Activated CD8-positive, alpha-beta memory T cell treated with anti-CD3 and anti-CD28 coated beads, Interleukin-2, amount 50 U/mL, for 24 hours (primary cell): ENCODE results near the gene MMP27.
"Not testable (repeated sequence)": the region's sequence is repeated elsewhere in the genome, so short reads cannot be mapped to it uniquely, and the experiment has no call there.

Source experiments
- DNase-seq: peaks from one replicate; pipeline ENCODE4 v3.0.0-alpha.2; 2020; ENCODE audit errors: extremely low read depth

Gene MMP27

GRCh38 chr11:102705626-102706025, at the start of gene MMP27:
MMP27 (minus strand) TSS chr11:102705769; CDS start chr11:102705714, 55 bp downstream.
- no peak for DNase-seq

GRCh38 chr11:102753267-102753666, 47.7 kb upstream of the MMP27 start:
- no peak for DNase-seq

GRCh38 chr11:102751673-102752072, 46.1 kb upstream of the MMP27 start:
- no peak for DNase-seq

- no peak for DNase-seq
Measured at GRCh38 chr11:102749101-102749722, 43.6 kb upstream of the MMP27 start.

- not testable (repeated sequence) for DNase-seq
Measured at GRCh38 chr11:102746746-102747578, 41.4 kb upstream of the MMP27 start.

DNA sequence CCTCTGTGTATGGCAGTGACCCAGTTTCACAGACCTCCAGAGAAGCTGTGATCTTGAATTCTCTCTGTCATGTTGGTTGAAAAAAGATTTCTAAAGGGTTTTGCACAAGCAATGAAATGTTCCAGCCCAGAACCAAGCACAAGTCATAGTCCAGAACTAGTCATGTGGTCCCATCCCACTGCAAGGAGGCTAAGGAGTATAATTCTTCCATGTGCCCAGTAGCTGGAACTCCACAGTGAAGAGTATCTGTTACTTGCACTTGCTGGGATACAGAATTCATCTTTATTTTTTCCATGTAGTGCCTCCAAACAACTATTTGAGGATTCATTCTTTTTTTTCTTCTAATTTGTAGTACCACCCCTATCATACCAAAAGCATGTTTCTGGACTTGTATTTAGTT, 29.1 kb upstream of the MMP27 start:
- DNase-seq = no peak

DNA sequence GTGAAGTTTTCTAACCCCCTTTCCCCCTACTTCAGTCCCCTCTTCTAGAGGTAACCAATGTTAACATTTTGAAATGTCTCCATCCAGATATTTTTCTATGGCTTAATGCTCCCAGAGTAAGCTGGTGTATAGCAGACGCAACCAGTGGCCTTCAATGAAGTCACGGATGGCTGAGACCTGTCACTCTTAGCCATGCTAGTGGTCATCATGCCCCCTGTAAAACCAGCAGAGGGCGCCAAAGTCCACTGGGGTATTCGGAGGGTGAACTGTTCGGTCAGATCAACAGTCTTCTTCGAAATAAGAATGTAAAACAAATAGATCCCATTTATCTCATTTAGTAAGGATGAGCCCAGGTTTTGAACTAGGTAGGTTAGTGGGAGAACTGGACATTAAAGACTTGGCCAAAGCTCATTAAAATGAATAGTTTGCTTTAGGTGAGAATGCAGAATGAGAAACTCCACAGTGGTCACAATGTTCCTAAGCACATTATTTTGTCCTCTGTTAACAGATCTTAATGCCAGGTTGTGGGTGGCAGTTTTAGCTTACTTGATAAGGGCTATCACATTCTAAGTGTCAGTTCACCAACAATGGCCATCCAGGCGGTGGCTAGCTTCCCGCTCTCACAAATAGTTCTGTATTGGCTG, 27.8 kb upstream of the MMP27 start:
- no peak for DNase-seq

- DNase-seq = not testable (repeated sequence)
Measured at GRCh38 chr11:102730944-102731343, 25.4 kb upstream of the MMP27 start.

- no peak for DNase-seq
Measured at GRCh38 chr11:102729849-102730815, 24.6 kb upstream of the MMP27 start.

DNA sequence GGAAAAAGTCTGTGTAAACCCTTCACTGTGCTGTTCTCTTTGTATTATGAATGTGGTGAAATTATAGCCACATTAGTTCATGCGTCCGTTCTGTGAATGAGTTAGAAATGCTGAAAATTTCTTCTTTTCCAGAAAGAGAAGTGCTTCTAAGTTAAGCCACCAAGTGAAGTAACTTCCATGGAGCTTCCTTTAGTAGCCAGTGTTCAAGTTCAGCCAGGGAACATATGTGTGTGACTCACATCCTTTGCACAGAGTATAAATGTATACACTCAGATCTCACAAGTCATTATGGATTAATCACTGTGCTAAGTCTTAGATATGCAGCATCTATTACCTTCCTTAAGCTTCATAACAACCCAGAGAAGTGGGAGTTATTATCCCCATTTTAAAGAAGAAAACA, 22.3 kb upstream of the MMP27 start:
- no peak for DNase-seq

- DNase-seq = no peak
Measured at GRCh38 chr11:102724904-102725500, 19.4 kb upstream of the MMP27 start, which contains the start of gene MMP8. MMP8 (minus strand) TSS chr11:102724954; CDS start chr11:102724855, 99 bp downstream.

GRCh38 chr11:102722821-102723220, 17.3 kb upstream of the MMP27 start:
- no peak for DNase-seq

GRCh38 chr11:102719620-102720277, 14.2 kb upstream of the MMP27 start:
- no peak for DNase-seq

GRCh38 chr11:102717280-102717679, 11.7 kb upstream of the MMP27 start:
- no peak for DNase-seq

DNA sequence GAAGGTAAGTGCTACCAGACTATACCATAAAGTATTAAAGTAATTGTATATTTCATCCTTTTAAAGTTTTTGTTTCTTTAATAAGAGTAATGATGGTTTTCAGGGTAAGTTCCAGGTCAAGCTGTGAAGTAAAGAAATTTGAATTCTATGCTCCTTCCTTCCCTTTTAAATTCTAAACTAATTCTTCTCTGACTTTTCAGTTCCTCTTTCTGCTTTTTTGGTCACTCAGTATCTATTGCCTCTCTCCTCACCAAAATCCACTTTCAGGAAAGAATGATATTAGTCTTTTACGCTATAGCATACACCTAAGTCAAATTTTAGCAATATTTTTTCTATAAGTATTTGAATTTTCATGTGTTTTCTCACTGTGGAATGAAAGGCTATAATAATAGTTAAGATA, 11.0 kb upstream of the MMP27 start:
- DNase-seq = no peak

DNA sequence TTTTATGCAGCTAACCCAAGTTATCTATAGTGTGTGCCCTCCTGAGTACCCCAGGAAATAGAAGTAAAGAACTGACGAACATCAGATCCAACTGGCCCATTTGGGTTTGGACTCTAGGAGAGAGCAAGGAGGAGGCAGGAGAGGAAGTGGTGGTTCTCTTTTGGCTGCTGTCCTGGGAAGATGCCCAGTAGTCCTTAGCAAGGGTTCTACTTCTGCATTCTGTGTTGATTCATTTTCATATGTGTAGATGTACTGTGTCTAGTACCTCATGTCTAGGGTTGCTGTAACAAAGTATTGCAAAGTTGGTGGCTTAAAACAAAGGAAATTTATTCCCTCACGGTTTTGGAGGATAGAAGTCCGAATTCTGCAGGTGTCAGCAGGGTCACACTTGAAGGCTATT, 6.6 kb upstream of the MMP27 start:
- no peak for DNase-seq

DNA sequence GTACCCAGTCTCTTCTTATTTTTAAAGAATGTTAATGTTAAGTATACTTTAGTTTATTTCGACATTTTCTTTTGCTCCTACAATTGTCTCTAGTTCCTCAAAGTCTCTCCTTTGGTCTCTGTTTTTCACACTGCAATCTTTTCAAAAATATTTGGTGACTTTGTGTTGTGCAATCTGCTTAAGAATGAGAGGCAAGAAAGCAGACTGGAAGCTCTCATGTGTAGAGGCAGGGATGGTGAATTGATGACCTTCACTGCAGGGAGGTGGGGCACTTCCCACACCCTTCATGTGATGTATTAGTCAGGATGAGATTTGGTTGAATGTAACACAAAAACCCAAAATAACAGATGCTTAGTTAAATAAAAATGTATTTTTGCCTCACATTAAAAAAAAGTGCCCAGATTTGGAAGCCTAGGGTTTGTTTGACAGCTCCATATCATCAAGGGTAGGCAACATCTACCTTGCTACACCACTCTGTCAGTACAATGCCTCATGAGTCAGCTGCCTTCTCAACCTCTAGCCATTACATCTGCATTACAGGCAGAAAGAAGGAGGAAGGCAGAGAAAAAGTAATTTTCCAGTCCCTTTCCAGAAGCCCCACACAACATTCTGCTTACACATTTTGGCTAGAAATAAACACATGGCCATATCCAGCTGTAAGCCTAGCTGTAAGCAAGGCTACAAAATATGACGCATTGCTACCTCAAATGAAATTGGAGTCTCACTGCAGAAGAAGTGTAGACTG, 3.8 kb upstream of the MMP27 start:
- DNase-seq = no peak

- no peak for DNase-seq
Measured at GRCh38 chr11:102708654-102709053, 3.1 kb upstream of the MMP27 start.

DNA sequence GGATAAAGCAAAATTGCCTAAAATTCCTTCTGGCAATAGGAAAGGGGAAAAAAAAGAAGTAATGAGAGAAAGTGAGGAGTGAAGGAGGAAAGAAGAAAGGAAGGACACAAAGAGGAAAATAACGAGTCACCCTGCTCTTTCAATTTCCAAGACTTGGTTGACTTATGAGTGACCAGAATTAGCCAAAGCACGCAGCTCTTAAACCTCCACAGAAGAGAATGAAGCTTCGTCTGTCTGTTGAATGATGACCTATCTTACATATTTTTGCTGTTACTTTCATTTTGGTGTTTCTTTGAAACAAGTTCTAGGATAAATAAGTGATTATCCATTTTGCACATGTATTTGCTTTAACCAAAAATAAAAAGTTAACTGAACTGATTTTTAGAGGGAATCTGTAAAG, 728 bp downstream of the MMP27 start:
- no peak for DNase-seq
